Astrocyte (in vitro differentiated cells and primary cell): ENCODE measurements around the gene TKFC. TPM values are rescaled to one million over a fixed set of nuclear protein-coding genes. Genes with fewer than 3 reads are reported as not detected.

Source experiments
- DNase-seq: peaks from one replicate; pipeline ENCODE4 v3.0.0-alpha.2; 2010; ENCODE audit warnings: low read depth
- FAIRE-seq: peaks from 2 replicates; lab custom pipeline; 2011; peaks lifted over from hg19 to GRCh38; lab: Jason Lieb, UNC
- H2AFZ ChIP-seq: 2 replicates; pipeline ENCODE4 v1.6.0; 2012; ENCODE audit warnings: low read depth, low read length, inconsistent platforms
- H3K27ac ChIP-seq: 2 replicates; pipeline ENCODE4 v1.5.1; 2011; ENCODE audit warnings: low read depth, low read length, inconsistent platforms
- H3K27me3 ChIP-seq: 2 replicates; pipeline ENCODE4 v1.6.0; 2011; ENCODE audit warnings: low read length, inconsistent platforms; ENCODE audit not compliant: insufficient read depth
- H3K36me3 ChIP-seq: 2 replicates; pipeline ENCODE4 v1.5.1; 2011; ENCODE audit warnings: low read length, inconsistent platforms; ENCODE audit not compliant: insufficient read depth
- H3K4me1 ChIP-seq: 2 replicates; pipeline ENCODE4 v1.5.1; 2011; ENCODE audit warnings: low read length, inconsistent platforms; ENCODE audit not compliant: insufficient read depth
- H3K4me2 ChIP-seq: 2 replicates; pipeline ENCODE4 v1.6.0; 2012; ENCODE audit warnings: low read length, inconsistent platforms
- H3K4me3 ChIP-seq: 2 replicates; pipeline ENCODE4 v1.5.1; 2011; ENCODE audit warnings: low read depth, mild to moderate bottlenecking, low read length, inconsistent platforms; ENCODE audit not compliant: insufficient read depth
- H3K79me2 ChIP-seq: 2 replicates; pipeline ENCODE4 v1.6.0; 2012; ENCODE audit warnings: mild to moderate bottlenecking, low read length, inconsistent platforms; ENCODE audit not compliant: insufficient read depth
- H3K9ac ChIP-seq: 2 replicates; pipeline ENCODE4 v1.6.0; 2012; ENCODE audit warnings: mild to moderate bottlenecking, low read length, inconsistent platforms
- H3K9me3 ChIP-seq: 2 replicates; pipeline ENCODE4 v1.5.1; 2012; ENCODE audit warnings: low read depth, mild to moderate bottlenecking, low read length, inconsistent platforms; ENCODE audit not compliant: insufficient read depth
- H4K20me1 ChIP-seq: 2 replicates; pipeline ENCODE4 v1.6.0; 2012; ENCODE audit warnings: low read length, inconsistent platforms; ENCODE audit not compliant: insufficient read depth
- H3K27ac Mint-ChIP-seq: one replicate; pipeline ENCODE4 v1.8.0; 2021; ENCODE audit warnings: mild to moderate bottlenecking, mixed read lengths; ENCODE audit not compliant: unreplicated experiment
- H3K27me3 Mint-ChIP-seq: one replicate; pipeline ENCODE4 v1.8.0; 2021; ENCODE audit warnings: low read depth, mixed read lengths; ENCODE audit not compliant: unreplicated experiment
- H3K36me3 Mint-ChIP-seq: one replicate; pipeline ENCODE4 v1.8.0; 2021; ENCODE audit warnings: low read depth, mixed read lengths; ENCODE audit not compliant: unreplicated experiment
- H3K4me1 Mint-ChIP-seq: one replicate; pipeline ENCODE4 v1.8.0; 2021; ENCODE audit warnings: low read depth, mixed read lengths; ENCODE audit not compliant: unreplicated experiment
- H3K4me3 Mint-ChIP-seq: one replicate; pipeline ENCODE4 v1.8.0; 2021; ENCODE audit warnings: mild to moderate bottlenecking, moderate library complexity, mixed read lengths; ENCODE audit not compliant: unreplicated experiment
- H3K9me3 Mint-ChIP-seq: one replicate; pipeline ENCODE4 v1.8.0; 2021; ENCODE audit warnings: mild to moderate bottlenecking, mixed read lengths; ENCODE audit not compliant: unreplicated experiment
- EZH2 ChIP-seq: IDR thresholded peaks from 2 replicates; pipeline ENCODE4 v1.6.1; 2012; ENCODE audit warnings: mild to moderate bottlenecking, low read length, inconsistent platforms; ENCODE audit not compliant: insufficient read depth
- total RNA-seq: library from RNA; stranded (reverse); gene quantifications from 2 replicates; pipeline ENCODE4 v1.2.1, GENCODE V29; 2021
- TF ChIP-seq, protein P1 (sequence below): IDR thresholded peaks from 2 replicates; pipeline ENCODE4 v1.5.1; 2011; ENCODE audit warnings: low read depth, mild to moderate bottlenecking, inconsistent platforms, low read length, moderate library complexity; ENCODE audit not compliant: insufficient read depth

The TKFC gene
- total RNA-seq, 1 donor from 2014 or later: 23.9 TPM

DNA sequence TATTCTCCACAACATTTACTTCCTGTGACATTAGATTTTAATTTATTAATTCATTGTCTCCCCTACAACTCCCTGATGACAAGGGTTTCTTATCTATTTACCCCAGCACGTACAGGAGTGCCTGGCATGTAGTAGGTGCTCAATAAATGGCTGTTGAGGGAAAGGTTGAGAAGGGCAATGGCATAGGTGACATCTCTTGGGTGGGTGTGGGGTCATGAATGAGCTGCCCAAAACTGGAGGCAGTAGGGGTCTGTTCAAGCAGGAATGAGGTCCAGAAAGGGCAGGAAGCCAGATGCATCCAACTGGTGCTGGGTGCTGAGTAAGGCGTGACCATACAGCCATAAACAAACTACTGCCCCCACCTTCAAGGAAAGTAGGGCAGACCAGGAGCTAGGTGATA is 40.7 kb upstream of the TKFC start:
- no peak overlapping the region for H3K4me3 ChIP-seq
- peaks cover 29% of the 10 kb centered on the region for H3K4me1 ChIP-seq
- H3K36me3 ChIP-seq: no peaks in the 10 kb centered on the region
- Mint-ChIP-seq H3K4me1 (peaks cover 16% of the 10 kb centered on the region), H3K9me3 (peaks cover 3% of the 10 kb centered on the region), H3K4me3 (peak overlapping the region; percentile 15), H3K36me3 (peaks cover 10% of the 10 kb centered on the region), H3K27me3 (peaks cover 11% of the 10 kb centered on the region), H3K27ac (no peak overlapping the region)
- H3K9me3 ChIP-seq: no peaks in the 10 kb centered on the region
- H3K9ac ChIP-seq: no peak overlapping the region
- no peak overlapping the region for H3K4me2 ChIP-seq
- H3K27ac ChIP-seq: no peak overlapping the region
- DNase-seq (no peak), FAIRE-seq (no peak)
- TF ChIP-seq EZH2: no peak
- TF ChIP-seq, protein P1, sequence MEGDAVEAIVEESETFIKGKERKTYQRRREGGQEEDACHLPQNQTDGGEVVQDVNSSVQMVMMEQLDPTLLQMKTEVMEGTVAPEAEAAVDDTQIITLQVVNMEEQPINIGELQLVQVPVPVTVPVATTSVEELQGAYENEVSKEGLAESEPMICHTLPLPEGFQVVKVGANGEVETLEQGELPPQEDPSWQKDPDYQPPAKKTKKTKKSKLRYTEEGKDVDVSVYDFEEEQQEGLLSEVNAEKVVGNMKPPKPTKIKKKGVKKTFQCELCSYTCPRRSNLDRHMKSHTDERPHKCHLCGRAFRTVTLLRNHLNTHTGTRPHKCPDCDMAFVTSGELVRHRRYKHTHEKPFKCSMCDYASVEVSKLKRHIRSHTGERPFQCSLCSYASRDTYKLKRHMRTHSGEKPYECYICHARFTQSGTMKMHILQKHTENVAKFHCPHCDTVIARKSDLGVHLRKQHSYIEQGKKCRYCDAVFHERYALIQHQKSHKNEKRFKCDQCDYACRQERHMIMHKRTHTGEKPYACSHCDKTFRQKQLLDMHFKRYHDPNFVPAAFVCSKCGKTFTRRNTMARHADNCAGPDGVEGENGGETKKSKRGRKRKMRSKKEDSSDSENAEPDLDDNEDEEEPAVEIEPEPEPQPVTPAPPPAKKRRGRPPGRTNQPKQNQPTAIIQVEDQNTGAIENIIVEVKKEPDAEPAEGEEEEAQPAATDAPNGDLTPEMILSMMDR: no peak
- H3K79me2 ChIP-seq: no peaks in the 10 kb centered on the region
- no peak overlapping the region for H2AFZ ChIP-seq
- peaks cover 27% of the 10 kb centered on the region for H3K27me3 ChIP-seq
- peaks cover 39% of the 10 kb centered on the region for H4K20me1 ChIP-seq

DNA sequence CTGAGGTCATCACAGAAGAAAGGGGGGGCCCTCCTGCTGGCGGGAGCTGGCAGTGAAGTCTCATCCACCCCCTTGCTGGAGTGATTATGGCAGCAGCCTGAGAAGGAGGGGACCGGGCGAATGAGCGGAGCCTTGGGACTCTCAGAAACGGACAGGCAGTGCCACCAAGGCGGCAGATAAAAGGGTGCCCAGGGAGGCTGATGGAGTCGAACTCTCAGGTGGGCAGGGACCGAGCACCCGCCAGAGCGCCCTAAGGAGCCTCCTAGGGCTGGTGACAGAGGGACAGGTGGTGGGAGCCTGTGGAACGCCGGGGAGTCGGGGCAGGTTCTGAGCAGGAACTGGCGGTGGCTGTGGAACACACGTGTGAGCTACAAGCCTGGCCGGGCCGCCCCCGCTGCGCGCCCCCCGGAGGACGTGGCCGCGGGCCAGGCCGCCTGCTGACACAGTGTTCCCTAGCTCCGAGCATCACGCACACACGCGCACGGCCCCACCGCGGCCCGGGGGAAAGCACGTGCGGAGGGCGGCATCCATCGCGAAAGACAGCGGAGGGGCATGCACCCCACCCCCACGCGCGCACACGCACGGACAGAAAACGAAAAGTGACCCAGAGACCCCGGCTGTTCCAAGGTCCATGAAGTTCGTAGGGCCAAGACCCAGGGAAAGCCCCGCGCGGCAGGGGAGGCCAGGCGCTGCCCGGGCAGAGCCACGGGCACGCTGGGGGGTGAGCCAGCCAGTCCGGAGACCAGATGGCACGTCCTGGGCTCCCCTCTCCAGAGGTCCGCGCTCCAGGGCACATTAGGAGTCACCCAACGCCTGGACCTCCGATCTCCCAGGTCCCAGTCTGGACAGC is 38.9 kb upstream of the TKFC start:
- DNase-seq: no peak
- FAIRE-seq: no peak

More for the DNA sequence above, 38.9 kb upstream of the TKFC start:
- Mint-ChIP-seq H3K4me1 (peaks cover 32% of the 10 kb centered on the region), H3K27ac (peak overlapping the region; percentile 88), H3K36me3 (peaks cover 13% of the 10 kb centered on the region), H3K27me3 (peaks cover 8% of the 10 kb centered on the region), H3K9me3 (no peaks in the 10 kb centered on the region), H3K4me3 (peak overlapping the region; percentile 83)
- Histone ChIP-seq H3K4me1 (peaks cover 44% of the 10 kb centered on the region), H3K36me3 (no peaks in the 10 kb centered on the region), H3K9ac (peak overlapping the region; percentile 72), H3K27me3 (peaks cover 27% of the 10 kb centered on the region), H3K27ac (no peak overlapping the region), H3K9me3 (no peaks in the 10 kb centered on the region), H3K4me2 (peak overlapping the region; percentile 93), H3K79me2 (no peaks in the 10 kb centered on the region), H3K4me3 (peak overlapping the region; percentile 53), H2AFZ (peak overlapping the region; percentile 49), H4K20me1 (peaks cover 54% of the 10 kb centered on the region)
- peak; percentile 6 for TF ChIP-seq EZH2
- TF ChIP-seq, protein P1: peak; percentile 12
